Ramos (cell line): ENCODE measurements around the gene SIK3.

Experiments used
- in situ Hi-C: fragments of 300-500 bp; cut with MboI; formaldehyde crosslinking; loops from one replicate; pipeline ENCODE4 v1.14.3; 2022; ENCODE audit warnings: low sequenced_read_pairs; ENCODE audit not compliant: unreplicated experiment

SIK3 gene

DNA sequence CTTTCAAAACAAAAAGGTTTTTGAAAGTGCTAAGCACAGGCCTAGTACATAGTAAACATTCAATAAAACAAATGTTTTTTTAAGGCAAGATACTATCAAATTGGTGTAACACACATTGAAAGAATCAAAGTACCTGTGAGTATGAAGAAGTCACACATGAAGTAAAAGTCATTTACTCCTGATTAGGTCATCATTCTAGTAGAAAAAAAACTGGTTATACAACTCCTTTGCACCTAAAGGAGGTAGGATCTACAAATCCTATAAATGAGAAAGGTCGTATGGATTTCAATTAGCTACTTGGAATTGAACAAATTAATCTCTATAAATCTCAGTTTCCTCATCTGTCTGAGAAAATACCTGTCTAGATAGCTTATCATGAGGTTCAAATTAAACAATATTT is 80.8 kb downstream of the SIK3 start:
- in situ Hi-C loops: no loop called here

DNA sequence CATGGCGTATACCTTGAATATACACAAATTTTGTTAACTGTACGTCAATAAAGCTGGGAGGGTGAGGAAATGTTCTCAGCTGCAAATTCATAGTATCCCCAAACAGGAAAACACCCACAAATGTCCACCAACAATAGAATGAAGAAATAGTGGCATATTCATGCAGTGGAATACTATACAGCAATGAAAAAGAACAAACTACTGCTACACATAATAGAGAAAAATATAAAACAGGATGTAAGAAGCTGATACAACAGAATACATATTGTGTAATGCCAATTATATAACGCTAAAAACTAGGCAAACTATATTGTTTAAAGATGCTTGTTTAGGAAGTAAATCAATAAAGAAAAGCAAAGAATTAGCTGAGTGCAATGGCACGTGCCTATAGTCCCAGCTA is 81.5 kb downstream of the SIK3 start:
- in situ Hi-C loops: no loop called here

DNA sequence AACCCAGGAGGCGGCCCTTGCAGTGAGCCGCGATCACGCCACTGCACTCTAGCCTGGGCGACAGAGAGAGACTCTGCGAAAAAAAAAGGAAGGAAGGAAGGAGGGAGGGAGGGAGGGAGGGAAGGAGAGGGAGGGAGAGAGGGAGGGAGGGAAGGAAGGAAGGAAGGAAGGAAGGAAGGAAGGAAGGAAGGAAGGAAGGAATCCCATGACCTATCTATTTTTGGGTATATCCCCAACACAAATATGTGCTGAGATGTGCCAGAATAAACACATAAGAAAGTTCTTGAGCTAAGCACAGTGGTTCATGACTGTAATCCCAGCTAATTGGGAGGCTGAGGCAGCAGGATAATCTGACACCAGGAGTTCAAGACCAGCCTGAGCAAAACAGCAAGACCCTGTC is 82.0 kb downstream of the SIK3 start:
- in situ Hi-C loops: no loop called here

DNA sequence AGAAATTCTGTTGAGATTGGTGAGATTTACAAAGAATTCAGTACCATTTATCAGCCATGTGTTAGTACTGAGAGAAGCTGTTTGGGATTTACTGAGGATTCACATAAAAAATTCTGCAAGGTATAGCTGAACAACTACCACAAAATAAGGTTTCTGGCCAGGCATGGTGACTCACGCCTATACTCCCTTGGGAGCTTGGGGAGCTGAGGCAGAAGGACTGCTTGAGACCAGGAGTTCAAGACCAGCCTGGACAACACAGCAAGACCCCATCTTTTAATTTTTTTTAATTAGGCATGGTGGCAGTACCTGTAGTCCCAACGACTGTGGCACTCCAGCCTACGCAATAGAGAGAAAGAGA is 86.7 kb downstream of the SIK3 start:
- in situ Hi-C loops: no loop called here

DNA sequence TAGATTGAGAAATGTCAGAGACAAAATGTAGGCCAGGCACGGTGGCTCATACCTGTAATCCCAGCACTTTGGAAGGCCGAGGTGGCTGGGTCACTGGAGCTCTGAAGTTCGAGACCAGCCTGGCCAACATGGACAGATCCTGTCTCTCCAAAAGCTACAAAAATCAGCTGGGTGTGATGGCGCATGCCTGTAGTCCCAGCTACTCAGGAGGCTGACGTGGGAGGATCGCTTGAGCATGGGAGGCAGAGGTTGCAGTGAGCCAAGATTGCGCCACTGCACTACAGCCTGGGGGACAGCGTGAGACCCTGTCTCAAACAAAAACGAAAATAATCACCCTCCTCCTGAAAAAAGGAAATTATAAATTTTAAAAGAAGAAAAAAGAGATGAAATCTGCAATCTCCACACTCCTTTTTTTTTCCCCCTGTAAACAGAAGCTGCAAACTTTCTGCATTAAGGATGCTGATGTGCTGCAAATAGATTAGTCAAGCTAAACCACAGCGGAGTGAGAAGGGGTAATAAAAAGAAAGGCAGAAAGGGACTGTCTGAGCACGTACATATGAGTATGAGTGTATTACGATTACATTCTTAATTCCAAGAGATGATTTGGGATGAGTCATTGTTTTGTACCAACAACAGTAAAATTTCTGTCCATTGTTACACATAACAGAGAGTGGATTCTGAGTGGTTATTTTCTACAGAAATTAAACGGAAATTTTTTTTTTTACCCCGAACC is 87.3 kb downstream of the SIK3 start:
- in situ Hi-C loops: no loop called here

DNA sequence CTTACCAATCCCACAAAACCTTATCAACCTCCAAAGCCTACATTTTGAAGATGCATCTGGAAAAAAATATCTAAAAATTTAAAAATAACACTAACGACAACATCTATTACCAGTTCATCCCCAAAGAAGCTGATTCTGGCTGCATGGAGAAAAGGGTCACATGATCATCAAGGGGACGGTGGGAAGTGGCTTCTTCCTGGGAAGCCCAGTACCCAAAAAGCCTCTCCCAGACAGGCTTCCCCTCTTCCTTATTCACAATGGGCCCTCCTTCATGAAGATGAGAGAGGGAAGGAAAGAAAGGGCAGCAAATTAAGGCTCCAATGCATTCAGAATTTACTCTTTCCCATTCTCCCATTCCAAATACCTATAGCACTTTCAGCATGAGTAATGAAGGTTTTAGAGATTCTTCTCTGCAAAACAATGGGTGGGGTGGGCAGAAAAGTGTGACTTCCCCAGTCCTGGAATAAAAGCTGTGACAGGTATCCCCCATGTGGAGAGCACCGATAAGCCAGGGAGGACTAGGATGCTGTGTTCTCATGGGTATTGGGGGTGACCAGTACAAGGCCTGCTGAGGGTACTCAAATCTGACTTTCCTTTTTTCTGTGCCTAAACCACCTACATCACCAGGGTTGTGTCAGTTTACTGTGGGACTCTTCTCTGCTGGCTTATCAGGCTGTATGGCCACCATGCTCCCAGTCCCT is 88.2 kb downstream of the SIK3 start:
- in situ Hi-C loops: no loop called here

DNA sequence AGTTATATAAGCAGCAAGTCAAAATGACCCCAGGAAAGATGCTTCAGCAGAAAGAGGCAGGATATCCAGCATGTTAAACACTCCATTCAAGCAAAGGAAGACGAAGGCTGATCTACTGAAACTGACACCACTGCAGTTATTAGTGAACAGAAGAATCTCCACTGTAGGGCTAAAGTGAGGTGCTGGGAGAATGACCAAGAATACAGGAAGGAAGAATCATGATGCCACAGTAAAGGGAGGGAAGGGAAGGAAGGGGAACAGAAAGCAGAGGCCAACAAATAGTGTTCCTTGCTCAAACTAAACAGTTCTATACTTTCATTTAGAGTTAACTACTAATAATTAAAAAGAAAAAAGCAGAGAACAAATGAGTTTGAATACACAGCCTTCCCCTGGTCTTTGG is 92.5 kb downstream of the SIK3 start:
- in situ Hi-C loops: no loop called here

DNA sequence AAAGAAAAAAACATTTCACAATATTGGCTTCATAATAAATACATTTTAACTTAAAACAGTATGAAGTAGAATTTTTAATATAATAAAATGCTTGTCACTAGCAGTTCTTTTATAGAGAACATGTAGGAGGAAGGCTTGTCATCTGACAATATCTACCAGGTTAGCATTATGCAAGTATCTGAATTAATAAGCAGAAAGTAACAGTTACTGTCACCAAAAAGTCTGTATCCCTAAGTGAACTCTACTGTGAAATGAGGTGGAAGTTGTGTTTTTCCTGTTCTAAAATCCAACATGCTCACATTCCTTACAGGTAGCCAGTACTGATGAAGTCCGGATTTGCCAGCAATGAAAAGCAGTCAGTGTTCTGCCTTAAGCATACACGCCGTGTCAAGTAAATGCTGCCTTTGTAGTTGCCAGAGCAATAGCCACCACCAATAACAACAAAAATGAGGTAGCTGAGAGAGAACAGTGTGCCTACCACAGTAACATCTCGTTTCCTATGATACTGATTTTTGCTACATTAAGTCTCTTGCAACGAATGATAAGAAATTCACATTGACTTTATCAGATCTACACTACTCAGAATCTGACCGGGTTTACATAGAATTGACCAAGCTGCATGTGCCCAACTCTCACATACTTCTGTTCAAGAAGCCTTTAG is 95.5 kb downstream of the SIK3 start:
- in situ Hi-C loops: no loop called here

DNA sequence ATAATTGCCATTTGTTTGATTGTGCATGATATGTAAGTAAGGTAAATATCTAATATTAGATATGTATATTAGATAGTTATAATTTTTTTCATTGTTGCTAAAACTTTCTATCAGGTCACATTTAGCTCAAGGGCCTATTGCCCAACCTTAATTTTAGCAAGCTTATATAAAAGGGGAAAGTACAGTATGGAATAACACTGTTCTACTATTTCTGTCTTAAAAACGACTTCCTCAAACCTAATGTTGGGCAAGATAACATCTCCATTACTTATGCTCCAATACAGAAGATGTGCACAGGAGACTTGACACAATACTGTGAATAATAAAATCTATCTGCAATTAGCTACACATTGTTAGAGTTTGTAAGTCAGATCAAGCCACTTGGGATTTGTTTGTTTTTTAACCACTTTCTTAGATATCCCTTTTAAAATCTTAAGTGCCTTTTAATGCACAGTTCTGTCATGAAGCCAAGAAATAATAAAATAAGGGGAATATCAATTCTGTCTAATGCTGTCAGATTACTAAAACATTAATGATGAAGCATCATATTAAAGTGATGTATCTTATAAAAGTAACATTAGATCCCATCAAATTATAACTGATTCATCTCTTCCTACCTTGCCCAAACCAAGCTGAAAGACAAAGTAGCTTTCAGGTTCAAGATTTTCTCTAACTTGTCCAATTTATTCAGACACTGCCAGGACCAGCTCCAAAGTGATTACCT is 98.1 kb downstream of the SIK3 start:
- in situ Hi-C loops: no loop called here

DNA sequence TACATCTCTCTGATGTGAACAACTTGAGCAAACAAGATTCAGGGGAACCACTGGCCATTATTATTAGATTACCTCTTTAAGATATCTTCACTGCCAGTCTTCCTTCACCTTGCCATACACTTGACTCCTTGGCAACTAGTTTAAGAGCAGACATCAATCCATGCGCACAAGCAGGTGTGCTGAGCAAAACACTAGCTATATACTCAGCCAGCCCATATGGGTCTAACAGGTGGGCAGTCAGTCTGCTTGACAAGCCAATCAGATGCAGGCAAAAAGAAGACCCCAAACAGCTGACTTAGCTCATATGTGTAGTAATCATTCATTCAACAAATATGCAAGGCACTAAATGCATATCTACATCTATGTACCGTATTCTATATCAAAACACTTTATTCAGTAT is 101.2 kb downstream of the SIK3 start:
- in situ Hi-C loops: no loop called here

DNA sequence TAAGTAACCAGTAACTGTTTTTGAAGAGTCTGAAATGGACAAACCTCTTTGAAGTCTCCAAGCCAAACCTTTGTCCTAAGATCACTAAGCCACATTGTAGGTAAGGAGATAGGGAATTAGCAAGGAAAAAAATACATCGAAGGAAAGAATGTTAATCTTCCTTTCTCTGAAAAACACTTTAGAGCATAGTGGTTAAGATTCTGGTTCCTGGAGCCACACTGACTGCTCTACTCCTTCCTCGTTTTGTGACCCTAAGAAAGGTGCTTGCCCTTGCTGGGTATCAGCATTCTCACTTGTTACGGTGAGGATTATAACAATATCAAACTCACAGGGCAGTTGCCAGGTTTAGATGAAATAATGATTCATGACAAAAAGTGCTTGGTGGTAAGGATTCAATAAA is 104.0 kb downstream of the SIK3 start:
- in situ Hi-C loops: no loop called here

DNA sequence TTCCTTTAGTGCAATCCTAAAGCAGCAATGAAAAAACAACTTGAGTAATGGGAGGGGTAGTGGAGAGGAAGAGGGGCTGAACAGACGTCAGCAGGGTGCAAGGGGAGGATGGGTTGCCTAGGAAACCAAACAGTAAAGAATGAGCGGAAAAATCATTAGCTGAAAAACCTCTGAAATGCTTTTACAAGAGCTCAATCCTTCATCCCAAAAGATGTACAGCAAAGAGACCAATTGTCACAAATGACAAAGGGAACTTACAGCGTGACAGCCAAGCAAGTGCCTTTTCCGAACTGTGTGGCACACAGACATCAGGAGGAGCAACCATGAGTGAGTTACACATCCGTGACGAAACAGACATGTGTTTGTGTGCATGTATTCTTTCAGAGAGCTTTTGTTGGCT is 104.6 kb downstream of the SIK3 start:
- in situ Hi-C loops: no loop called here

DNA sequence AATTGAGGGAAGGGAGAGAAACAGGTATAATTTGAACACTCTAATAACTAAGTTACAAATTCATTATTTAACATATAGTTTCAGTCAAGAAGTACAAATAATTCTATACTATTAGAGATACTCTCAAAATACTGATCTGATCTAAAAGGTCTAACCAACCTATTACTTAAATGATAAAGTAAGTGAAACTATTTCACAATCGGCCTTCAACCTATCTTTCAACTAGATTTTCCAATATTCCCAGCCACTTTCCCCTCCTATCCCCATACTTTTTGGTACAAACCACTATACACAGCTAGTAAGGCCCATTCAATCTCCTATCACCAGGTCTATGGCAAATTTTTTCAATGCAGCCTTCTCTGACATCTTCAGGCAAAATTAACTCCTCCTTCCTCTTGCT is 106.7 kb downstream of the SIK3 start:
- in situ Hi-C loops: no loop called here

DNA sequence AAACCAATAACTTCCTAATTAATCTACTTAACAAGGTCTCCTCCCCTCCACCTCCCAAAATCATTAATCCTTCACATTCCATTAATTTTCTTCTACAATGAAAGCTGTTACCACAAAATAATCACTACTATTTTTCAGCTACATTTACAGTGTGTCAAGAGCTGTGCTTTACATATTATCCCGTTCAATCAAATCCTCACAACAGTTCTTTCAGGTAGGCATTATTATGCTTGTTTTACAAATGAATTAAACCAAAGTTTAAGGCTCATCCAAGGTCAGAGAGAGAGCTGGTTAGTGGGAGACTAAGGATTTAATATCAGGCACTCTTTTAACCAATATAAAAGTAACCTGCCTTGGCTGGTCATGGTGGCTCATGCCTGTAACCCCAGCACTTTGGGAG is 107.4 kb downstream of the SIK3 start:
- in situ Hi-C loops: no loop called here

DNA sequence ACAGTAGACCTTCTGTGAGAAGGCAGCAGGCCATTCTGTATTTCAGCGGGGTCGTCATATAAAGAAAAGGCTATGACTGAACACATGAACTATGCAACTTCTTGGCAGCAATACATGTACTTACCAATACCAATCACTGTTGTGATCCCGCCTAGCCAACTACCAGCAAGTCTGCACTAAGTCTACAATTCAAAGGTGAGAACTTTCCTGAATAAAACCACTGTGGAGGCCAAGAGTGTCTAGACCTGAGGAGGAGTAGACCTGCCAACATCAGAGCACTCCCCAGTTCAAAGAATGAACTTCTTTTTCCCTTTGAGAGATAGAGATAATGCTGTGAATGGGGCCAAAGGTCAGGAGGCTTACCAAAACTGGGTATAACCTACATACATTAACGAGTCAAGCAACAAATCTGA is 108.2 kb downstream of the SIK3 start:
- in situ Hi-C loops: no loop called here

DNA sequence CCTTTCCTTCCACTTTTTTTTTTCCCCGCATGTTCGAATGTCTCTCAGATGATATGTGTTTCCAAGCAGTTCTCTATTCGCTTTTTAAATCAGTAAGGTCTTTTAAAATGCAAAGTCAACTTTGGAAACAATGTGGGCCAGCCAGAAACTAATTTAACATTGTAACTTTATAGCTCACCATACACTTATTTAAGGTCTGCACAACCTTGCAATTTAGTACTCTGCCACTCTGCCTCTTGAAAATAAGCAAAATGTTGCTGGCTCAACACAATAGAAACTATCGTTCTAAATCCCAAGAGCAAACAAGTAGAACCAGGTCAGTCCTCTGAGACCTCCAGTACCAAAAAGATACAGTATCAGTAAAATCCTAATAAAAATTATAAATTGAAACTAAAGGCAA is 109.0 kb downstream of the SIK3 start:
- in situ Hi-C loops: no loop called here

DNA sequence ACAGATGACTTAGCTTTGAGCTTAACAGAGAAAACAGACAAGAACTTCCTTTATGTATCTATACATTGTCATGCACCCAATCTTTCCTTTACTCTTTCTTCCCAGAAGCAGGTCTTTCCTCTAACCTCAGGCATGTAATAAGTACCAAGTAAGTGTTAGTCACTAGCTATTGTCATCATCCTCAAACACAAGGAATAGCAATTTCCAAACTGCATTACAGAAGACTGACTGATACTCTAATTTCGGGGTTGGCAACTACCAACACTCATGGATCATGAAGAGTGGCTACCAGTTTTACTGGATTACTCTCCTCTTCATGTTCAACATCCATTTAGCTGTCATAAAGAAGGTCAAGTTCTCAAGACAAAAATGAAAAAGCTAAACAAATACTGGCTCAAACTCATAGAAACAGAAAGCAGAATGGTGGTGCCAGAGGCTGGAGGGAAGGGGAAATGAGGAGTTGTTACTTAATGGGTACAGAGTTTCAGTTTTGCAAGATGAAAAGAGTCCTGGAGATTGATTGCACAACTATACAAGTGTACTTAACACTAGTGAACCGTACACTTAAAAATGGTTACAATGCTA is 111.6 kb downstream of the SIK3 start:
- in situ Hi-C loops: no loop called here

DNA sequence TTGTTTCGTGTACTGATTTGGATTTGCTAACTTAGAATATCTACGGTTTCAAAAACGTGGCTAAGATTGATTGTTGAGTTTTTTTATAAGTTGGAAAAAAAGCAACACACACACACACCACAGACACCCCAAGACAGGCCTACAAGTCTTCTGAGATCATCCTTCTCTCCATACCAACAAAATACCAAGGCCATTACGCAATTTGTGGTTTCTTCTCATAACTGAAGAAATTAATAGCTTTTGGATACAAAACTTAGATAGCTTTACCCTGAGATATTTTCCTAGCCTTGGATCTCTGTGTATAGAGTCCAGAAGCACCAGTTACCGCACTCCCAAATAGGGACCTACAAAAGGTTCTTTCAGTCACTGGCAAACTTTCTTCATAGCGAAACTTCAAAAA is 113.6 kb downstream of the SIK3 start:
- in situ Hi-C loops: no loop called here

DNA sequence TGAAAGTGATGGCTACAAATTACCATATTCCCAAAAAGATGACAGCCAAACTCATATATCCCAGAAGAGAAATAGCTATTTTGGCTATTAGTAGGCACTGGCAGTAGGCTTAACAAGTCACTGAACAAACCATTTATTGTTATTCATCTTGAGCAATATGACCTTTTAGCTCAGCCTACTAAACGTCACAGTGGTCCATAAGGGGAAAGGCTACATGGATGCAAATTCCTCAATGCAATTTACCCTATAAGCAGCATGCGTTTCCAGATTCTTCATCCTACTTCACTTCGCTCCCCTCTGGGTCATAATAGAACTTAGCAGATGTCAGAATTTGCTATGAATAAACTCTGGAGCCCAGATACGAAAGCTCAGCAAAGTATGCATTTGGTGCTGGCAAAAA is 114.0 kb downstream of the SIK3 start:
- in situ Hi-C loops: no loop called here

DNA sequence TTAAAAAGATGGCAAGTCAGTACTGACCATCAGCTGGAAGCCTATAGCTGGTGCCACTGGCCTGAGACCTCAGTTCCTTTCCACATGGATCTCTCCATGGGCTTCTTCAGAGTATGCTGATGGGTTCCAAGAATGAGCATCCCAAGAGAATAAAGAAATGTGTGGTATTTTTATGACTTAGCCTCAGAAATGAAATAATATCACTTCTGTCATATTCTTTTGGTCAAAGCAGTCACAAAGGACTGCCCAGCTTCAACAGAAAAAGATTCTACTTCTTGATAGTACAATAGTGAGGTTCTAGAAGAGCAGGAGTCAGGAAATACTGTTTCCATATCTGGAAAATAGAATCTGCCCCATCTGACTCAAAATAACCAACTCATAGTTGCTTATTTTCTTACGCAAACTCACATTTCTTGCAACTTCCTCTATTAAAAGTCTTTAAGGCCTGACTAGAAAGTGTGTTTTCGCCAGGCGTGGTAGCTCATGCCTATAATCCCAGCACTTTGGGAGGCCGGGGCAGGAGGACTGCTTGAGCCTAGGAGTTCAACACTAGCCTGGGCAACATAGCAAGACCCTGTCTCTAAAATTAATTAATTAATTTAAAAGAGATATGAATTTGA is 116.9 kb downstream of the SIK3 start:
- in situ Hi-C loops: no loop called here
